ENCODE results near the gene PARN.
A peak's percentile ranks its signal among the peaks of the same experiment; 100 is the strongest.

PARN gene

GRCh38 chr16:14529010-14529669 lies 100.9 kb downstream of the PARN start:
- DNase-seq (ENCODE audit: low read depth), result peak; percentile 95

GRCh38 chr16:14528306-14528705 lies 101.8 kb downstream of the PARN start:
- DNase-seq (ENCODE audit: low read depth), result no peak

DNA sequence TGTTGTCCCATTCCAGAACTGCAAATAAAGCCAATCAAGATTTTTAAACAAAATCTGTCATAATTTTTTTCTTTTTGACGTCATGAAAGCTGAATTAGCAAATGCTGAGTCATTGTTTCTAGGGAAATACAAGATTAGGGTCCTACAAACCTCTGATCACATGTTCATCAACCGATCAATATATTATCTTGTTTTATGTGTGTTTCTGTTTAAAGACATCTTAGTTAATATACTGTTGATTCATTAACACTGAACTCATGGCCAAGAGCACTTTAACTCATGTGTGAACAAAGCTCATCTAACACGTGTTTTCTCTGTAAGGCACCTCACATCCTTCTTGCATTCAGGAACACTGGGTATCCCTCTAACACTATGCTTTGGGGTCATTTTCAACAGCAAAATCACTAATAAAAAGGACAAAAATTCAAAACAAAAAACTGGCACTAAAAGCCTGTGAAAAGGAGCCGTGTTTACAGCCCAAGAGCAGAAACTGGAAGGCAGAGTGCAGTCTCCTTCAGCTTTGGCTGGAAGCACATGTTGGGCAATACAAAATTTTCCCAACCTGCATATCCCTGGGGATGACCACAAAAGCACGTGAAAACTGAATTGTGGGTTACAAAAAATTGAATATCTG lies 102.5 kb downstream of the PARN start:
- DNase-seq (ENCODE audit: low read depth), result peak; percentile 67

DNA sequence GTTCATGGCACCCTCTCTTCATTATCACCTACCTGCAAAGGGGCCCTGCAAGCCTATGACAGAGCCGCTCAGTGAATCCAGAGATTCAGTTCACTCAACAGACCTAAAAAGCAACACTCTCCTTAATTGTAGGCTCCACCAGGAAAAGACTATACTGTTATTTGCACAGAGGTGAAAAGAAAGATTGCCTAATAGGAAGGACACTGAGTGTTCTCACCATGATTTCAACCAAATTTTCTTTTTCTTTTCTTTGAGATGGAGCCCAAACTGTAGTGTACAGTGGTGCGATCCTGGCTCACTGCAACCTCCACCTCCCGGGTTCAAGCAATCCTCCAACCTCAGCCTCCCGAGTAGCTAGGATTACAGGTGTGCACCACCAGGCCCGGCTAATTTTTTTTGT lies 104.5 kb downstream of the PARN start:
- no peak for DNase-seq (ENCODE audit: low read depth)

- no peak for DNase-seq (ENCODE audit: low read depth)
Measured at GRCh38 chr16:14524979-14525378, 105.1 kb downstream of the PARN start.

DNA sequence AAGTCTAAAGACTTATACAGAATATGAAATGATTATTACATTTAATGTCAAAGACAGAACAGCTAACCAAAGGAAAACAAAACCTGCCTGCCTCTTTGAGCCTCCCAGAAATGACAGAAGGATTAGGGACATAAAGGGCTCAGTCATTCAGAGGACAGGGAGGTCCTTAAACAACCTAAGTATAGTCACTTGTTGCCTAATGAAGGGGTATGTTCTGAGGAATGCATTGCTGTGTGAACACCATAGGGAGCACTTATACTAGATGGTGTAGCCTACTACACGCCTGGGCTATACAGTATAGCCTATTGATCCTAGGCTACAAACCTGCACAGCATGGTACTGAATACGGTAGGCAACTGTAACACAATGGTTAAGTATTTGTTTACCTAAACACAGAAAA lies 106.4 kb downstream of the PARN start:
- DNase-seq (ENCODE audit: low read depth), result no peak

- no peak for DNase-seq (ENCODE audit: low read depth)
Measured at GRCh38 chr16:14522671-14523070, 107.4 kb downstream of the PARN start.

DNA sequence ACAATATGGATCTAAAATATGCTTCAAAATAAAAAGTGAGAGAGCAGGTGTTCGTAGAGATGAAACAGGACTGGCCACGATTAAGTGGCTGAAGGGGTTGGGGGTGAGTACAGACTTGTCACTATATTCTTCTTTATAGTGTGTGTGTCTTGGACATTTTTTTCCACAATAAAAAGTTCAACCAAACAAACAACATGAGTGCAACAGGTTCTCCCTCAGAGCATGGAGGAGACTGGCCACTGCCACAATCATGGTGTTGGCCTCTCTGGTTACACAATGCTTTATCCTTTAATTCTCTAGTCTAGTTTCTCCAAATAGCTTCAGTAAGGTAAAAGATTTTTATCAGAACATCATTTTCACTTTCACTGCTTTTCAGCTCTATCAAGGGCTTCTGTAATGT lies 109.3 kb downstream of the PARN start:
- DNase-seq (ENCODE audit: low read depth), result no peak

DNA sequence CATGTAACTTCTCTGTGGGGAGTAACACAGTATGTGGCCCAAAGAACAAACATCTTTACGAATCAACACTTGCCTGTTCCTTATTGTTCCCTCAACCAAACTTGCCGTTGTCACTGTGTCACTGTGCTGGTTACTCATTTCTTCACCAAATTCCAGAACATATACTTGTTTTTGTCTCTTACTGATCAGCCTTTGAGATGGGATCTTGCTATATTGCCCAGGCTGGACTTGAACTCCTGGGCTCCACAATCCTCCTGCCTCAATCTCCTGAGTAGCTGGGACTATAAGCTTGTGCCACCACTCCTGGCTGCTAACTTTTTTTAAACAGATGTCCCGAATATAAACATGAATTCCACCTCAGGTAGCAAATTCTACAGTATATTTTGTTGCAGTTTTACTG lies 115.1 kb downstream of the PARN start:
- DNase-seq (ENCODE audit: low read depth), result no peak

DNA sequence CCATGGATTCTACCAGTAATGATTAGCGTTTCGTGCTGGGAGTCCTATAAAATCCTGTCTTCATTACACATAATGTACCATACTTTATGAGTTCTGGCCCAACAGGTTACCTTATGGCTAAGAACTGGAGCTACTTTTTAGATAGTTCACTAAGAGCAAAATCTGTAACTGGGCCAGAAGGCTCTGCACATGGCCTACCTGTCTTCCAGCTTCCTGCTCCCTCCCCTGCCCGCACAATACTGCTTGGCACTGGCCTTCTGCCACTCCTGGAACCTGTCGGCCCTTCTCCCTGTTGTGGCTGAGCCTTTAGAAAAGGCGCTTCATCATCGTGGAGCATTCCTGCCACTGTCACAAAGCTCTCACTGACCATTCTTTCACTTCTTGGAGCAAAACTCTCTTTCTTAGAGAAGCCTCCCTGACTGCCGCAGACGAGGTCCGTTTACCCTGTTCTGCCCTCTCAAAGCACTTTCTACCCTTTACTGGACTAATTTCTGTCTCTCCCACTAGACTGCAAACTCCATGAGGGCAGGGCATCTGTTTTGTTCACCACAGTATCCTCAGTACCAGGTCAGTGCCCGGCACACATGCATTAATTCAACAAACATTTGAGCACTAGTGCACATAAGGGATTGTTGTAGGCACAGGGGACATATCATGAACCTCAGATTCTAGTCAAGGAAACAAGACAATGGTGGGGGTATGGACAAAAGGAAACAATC lies 116.5 kb downstream of the PARN start:
- DNase-seq (ENCODE audit: low read depth), result no peak

GRCh38 chr16:14511800-14512135 lies 118.3 kb downstream of the PARN start:
- no peak for DNase-seq (ENCODE audit: low read depth)

DNA sequence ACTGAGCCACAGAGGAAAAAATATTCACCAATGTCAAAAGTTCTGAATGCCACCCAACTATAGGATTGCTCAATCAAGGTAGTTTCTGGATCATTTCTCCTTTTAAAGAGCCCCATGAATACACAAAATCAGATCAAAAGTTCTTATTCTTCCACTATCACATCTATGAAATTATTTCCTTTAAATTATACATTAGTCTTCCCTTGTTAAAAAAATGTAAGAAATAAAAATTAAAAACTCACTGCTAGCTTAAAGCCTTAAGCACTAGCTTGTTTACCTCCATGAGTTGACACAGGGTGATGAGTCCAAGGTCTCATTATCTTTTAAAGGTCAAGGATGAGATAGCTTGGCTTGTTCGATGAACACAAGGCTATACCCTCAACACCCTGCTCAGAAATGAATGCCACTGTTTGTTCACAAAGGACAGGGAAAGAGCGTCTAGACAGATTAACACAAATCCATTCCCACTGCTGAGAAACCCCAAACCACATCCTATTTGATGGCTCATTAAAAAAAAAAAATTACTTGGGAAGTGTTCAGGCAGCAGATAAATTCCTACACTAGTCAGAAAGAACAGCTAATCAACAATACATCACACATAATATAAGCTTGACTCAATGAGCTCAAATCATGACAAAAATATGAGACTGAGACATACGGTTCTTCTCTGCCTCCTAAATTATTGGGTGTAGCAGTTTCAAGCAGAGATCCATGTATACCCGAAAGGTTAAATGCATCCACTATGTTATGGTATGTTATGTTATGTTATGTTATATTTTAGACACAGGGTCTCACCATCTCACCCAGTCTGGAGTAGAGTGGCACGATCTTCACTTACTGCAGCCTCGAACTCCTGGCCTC lies 118.9 kb downstream of the PARN start:
- no peak for DNase-seq (ENCODE audit: low read depth)

GRCh38 chr16:14510581-14510938 lies 119.5 kb downstream of the PARN start:
- DNase-seq (ENCODE audit: low read depth), result no peak

- DNase-seq (ENCODE audit: low read depth), result no peak
Measured at GRCh38 chr16:14509675-14510132, 120.4 kb downstream of the PARN start.

DNA sequence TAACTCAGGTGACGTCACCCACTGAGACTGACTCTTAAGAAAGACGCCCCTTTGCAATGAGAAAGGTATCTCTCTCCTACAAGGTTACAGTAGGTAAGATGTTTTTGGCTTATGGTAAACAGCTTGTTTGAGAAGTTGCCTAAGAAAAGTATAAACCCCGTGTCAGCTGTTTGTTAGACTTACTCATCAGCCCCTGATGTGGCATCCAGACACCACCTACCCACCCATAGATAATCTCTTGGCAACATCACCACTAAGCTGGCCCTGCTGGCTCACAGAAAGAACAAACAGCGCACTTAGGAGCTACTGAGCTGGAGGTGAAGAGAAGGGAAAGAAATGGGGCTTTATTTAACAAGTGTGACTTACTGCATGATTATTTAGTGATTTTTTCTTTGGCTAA lies 121.0 kb downstream of the PARN start:
- no peak for DNase-seq (ENCODE audit: low read depth)

- DNase-seq (ENCODE audit: low read depth), result no peak
Measured at GRCh38 chr16:14505846-14506245, 124.2 kb downstream of the PARN start.

GRCh38 chr16:14502932-14503741 lies 126.9 kb downstream of the PARN start:
- DNase-seq (ENCODE audit: low read depth), result no peak

GRCh38 chr16:14502256-14502875 lies 127.7 kb downstream of the PARN start:
- DNase-seq (ENCODE audit: low read depth), result no peak

DNA sequence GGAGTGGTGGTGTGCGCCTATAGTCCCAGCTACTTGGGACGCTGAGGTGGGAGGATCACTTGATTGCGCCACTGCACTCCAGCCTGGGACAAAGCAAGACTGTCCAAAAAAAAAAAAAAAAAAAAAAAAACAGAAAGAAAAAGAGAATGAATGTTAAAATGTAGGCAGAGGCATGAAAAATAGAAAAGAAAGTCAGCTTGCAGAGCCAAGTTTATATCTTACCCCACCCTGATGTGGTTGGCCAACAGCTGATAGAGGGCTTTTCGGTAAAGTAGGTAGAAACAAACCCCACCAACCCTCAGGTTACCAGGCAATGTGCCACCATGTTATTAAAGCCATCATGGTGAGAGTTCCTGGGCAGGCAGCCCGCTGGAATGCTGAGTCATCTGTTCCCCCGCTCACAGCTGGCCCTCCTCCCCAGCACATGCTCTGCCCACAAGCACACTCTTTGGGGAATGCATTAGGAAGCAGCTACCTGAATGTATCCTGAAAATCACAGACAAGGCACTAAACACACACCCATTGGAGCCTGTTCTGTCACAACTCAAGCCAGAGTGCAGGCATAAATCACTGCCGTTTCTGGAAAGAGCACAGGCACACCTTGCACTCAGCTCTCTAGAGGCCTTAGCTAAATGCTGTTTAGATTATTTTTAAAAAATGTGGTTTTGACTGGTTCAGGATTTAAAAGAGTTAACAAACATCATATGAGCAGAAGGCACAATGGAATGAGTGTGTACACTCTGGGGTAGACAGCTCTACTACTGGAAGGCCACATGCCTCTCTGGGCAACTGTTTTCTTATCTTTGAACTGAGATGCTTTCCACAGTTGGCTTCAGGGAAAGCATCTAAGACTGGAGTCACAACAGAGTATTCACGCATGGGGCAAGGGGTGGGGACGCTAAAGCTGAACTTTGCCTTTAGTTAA lies 128.5 kb downstream of the PARN start:
- peak; percentile 95 for DNase-seq (ENCODE audit: low read depth)

DNA sequence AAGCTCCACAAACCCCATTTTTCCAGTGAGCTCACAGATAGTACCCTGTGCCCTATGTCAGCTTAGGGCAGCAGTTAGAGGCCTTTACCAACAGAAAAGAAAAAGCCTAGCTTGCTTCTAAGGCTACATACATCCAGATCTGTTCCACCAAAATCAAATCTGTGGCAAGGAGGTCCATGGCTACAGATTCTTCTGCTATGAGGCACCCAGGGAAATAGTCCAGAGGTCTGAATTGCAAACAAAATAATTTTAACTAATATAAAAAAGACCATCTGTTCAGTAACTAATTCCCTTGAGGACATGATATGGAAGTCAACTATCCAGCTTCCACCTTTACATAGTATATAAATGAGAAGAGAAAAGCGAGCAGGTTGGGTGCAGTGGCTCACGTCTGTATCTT lies 129.3 kb downstream of the PARN start:
- DNase-seq (ENCODE audit: low read depth), result no peak
